GM19238 (cell line): ENCODE measurements around the gene RNU1-4.
"Not testable (repeated sequence)": the region's sequence is repeated elsewhere in the genome, so short reads cannot be mapped to it uniquely, and the experiment has no call there.

Source experiments
- DNase-seq: peaks from one replicate; pipeline ENCODE4 v3.0.0; 2011; ENCODE audit warnings: low spot score; ENCODE audit not compliant: insufficient read length

RNU1-4 gene

GRCh38 chr1:16728243-16728949 lies 11.9 kb upstream of the RNU1-4 start:
- not testable (repeated sequence) for DNase-seq

GRCh38 chr1:16732254-16732896 lies 7.9 kb upstream of the RNU1-4 start:
- DNase-seq = not testable (repeated sequence)

GRCh38 chr1:16741230-16741629 lies 914 bp downstream of the RNU1-4 start:
- DNase-seq = not testable (repeated sequence)

- DNase-seq = not testable (repeated sequence)
Observed at GRCh38 chr1:16747660-16748059, 7.3 kb downstream of the RNU1-4 start.

GRCh38 chr1:16748710-16749109 lies 8.4 kb downstream of the RNU1-4 start:
- not testable (repeated sequence) for DNase-seq

GRCh38 chr1:16749910-16750888 lies 9.9 kb downstream of the RNU1-4 start:
- not testable (repeated sequence) for DNase-seq

GRCh38 chr1:16752770-16753169 lies 12.5 kb downstream of the RNU1-4 start:
- not testable (repeated sequence) for DNase-seq

GRCh38 chr1:16755385-16755784 lies 15.1 kb downstream of the RNU1-4 start:
- DNase-seq = not testable (repeated sequence)

- not testable (repeated sequence) for DNase-seq
Observed at GRCh38 chr1:16755932-16756331, 15.6 kb downstream of the RNU1-4 start.

GRCh38 chr1:16757574-16757973 lies 17.3 kb downstream of the RNU1-4 start:
- not testable (repeated sequence) for DNase-seq

- not testable (repeated sequence) for DNase-seq
Observed at GRCh38 chr1:16758060-16758459, 17.7 kb downstream of the RNU1-4 start.

- DNase-seq = not testable (repeated sequence)
Observed at GRCh38 chr1:16759041-16759493, 18.8 kb downstream of the RNU1-4 start.

GRCh38 chr1:16759650-16760455 lies 19.5 kb downstream of the RNU1-4 start:
- not testable (repeated sequence) for DNase-seq

GRCh38 chr1:16760456-16760765 lies 20.1 kb downstream of the RNU1-4 start:
- not testable (repeated sequence) for DNase-seq

GRCh38 chr1:16760801-16761200 lies 20.5 kb downstream of the RNU1-4 start:
- DNase-seq = not testable (repeated sequence)

GRCh38 chr1:16764248-16764819 lies 24.0 kb downstream of the RNU1-4 start:
- not testable (repeated sequence) for DNase-seq

GRCh38 chr1:16764820-16765655 lies 24.7 kb downstream of the RNU1-4 start:
- DNase-seq = not testable (repeated sequence)

GRCh38 chr1:16765731-16766605 lies 25.7 kb downstream of the RNU1-4 start:
- DNase-seq = not testable (repeated sequence)
